Stimulated activated CD4-positive, alpha-beta T cell treated with anti-CD3 and anti-CD28 coated beads, Interleukin-4, amount 100 ng/mL, for 24 hours (primary cell): ENCODE results near the gene EMC10.
A peak's percentile ranks its signal among the peaks of the same experiment; 100 is the strongest.
"Not testable (repeated sequence)": the region's sequence is repeated elsewhere in the genome, so short reads cannot be mapped to it uniquely, and the experiment has no call there.

Experiments used
- DNase-seq: peaks from one replicate; pipeline ENCODE4 v3.0.0-alpha.2; 2020

EMC10 gene

DNA sequence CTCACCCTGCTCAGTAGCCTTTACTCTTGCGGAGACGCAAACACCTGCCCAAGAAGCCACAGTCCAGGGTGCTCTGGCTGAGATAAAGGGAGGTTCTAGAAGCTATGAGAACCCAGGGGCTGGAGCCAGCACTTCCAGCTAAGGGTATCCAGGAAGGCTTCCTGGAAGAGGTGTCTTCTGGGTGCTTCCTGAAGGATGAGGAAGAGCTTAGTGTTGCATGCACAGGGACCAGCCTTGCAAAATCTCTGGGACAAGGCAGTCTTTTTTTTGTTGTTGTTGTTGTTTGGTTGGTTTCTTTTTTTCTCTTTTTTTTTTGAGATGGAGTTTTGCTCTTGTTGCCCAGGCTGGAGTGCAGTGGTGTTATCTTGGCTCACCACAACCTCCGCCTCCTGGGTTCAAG is 23.1 kb upstream of the EMC10 start:
- no peak for DNase-seq

DNA sequence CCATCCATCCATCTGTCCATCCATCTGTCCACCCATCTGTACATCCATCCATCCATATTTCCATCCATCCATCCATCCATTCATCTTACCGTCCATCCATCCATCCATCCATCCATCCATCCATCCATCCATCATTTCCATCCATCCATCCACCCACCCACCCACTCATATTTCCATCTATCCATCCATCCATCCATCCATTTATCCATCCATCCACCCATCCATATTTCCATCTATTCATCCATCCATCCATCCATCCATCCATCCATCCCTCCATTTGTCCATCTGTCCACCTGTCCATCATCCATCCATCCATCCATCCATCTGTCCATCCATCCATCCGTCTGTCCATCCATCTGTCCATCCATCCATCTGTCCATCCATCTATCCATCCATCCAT is 20.3 kb upstream of the EMC10 start:
- DNase-seq = no peak

DNA sequence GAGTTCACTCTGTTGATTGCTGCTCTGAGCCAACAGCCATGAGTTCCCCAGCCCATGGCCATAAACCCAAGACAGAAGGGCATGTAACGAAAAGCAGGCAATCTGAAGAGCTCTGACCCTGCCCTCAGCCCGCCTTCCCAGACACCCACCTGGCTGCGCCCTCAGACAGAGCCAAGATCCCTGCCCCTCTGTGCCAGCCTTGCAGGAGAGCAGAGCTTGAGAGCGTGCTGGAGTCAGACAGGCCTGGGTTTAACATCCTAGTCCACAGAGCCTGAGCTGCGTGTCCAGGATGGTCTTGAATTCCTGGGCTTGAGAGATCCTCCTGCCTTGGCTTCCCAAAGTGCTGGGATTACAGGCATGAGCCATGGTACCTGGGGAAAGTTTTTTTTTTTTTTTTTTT is 19.0 kb upstream of the EMC10 start:
- no peak for DNase-seq

DNA sequence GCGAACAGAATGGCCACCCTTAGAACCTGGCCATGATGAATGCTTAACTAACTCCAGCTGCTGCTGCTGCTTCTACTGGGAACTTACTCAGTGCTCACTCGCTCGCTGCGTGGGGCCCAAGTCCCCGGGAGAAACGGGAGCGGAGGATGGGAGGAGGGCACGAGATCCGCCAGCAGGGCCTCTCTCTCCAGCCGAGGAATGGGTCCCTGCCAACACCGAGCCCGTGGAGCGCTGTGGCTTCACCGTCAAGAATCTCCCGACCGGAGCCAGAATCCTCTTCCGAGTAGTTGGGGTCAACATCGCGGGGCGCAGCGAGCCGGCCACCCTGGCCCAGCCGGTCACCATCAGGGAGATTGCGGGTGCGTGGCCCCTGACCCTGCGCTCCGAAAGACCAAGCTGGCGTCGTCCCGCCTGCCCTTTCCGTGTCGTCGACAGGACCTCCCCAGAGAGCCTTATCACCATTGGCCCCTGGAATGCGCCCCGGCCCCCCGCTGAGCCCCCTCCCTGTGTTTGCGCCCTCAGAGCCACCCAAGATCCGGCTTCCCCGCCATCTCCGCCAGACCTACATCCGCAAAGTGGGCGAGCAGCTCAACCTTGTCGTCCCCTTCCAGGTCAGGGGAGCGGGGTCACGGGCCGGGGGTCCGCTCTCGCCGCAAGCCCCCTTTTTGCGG is 17.8 kb upstream of the EMC10 start:
- no peak for DNase-seq

DNA sequence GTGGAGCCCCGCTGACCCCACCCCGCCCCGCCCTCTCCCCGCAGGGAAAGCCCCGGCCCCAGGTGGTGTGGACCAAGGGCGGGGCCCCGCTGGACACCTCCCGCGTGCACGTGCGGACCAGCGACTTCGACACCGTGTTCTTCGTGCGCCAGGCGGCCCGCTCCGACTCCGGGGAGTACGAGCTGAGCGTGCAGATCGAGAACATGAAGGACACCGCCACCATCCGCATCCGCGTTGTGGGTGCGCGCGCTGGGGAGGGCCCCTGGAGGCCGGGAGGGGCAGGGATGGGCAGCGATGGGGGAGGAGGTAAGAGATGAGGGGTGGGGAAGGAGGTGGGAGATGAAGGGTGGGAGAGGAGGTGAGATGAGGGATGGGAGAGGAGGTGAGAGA is 17.2 kb upstream of the EMC10 start:
- DNase-seq = no peak

DNA sequence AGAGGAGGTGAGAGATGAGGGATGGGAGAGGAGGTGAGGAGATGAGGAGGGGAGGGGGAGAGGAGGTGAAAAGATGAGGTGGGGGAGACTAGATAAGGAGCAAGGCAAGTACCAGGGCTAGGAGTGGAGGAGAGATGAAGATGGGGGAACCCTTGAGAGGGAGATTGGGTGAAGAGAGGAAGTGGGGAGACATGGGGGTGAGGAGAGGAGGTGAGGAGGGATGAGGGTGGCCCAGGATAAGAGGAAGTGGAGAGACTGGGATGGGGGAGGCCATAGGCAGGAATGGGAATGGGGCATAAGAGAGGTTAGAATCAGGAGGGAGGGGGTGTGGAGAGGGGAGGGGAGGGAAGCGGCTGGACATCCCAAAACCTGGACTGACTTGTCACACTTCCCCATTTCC is 16.7 kb upstream of the EMC10 start:
- no peak for DNase-seq

DNA sequence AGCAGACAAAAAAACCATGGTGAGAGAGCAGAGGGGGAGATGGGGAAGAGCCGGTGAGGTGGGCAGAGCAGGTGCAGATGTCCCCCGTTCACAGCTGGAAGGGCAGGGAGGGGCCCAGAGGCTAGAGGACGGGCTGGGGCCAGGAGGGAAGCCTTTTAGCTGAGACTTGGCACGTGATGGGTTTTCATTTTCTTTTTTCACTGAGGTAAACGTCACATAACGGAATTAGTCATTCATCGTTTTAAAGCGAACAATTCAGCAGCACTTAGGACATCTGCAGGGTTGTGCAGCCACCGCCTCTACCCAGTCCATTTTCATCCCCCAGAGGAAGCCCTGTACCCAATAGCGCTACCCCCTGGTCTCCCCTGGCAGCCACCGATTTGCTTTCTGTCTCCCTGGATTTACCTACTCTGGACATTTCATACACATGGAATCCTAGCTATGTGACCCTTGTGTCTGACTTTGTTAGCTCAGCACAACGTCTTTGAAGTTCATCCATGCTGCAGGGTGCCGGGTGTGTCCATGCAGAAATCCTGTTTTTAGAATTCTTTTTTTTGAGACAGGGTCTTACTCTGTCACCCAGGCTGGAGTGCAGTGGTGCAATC is 16.0 kb upstream of the EMC10 start:
- DNase-seq = no peak

DNA sequence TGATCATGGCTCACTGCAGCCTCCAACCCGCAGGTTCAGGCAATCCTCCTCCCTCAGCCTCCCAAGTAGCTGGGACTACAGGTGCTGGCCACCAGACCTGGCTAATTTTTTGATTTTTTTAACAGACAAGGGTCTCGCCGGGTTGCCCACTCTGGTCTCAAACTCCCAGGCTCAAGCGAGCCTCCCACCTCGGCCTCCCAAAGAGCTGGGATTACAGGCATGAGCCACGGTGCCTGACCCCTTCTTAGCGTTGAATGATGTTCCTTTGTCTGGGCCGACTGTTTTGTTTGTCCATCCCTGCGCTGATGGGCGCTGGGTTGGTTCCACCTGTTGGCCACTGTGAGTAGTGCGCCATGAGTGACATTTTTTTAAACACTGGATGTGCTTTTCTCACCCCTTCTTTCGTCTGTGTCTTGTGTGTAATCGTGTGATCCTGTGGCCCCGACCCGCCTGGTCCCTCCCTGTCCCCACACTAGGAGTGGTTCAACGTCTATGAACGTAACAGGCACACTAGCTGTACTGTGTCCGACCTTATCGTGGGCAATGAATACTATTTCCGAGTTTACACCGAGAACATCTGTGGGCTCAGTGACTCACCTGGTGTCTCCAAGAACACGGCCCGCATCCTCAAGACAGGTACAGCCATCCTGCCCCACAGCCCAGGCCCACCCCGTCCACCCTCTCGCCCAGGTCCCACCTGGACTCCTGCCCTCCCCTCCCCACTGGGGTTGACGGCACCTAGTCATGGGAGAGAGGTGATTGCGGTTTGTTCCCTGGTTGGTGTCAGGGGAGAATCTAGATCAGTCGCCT is 15.0 kb upstream of the EMC10 start:
- DNase-seq = peak; percentile 62

DNA sequence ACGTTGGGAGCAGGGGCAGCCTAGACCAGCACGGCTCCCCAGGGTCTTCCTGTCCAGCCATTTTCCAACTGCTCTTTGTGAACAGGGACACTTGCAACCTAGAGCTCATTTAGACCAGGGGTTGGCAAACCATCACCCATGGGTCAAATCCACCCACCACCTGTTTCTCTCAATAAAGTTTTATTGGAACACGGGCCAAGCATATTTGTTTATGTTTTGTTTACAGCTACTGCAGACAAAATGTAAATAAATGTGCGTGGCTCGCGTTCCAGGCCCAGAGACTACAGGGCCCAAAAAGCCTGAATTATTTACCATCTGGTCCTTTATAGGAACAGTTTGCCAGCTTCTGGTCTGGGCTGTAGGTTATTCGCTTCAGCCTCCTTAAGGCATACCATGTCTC is 13.3 kb upstream of the EMC10 start:
- DNase-seq = no peak

DNA sequence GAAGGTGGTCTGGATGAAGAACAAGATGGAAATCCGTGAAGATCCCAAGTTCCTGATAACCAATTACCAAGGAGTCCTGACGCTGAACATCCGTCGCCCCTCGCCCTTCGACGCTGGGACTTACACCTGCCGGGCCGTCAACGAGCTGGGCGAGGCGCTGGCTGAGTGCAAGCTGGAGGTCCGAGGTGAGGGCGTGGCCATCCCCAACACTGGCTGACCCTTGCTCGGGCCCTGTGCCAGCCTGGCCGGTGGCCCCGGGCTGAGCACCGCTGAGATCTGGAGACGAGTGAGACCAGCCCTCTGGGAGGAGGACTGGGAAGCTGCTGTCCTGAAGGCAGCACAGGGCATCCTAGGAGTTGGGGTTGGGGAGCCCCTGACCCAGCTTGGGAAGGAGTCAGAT is 12.0 kb upstream of the EMC10 start:
- no peak for DNase-seq

DNA sequence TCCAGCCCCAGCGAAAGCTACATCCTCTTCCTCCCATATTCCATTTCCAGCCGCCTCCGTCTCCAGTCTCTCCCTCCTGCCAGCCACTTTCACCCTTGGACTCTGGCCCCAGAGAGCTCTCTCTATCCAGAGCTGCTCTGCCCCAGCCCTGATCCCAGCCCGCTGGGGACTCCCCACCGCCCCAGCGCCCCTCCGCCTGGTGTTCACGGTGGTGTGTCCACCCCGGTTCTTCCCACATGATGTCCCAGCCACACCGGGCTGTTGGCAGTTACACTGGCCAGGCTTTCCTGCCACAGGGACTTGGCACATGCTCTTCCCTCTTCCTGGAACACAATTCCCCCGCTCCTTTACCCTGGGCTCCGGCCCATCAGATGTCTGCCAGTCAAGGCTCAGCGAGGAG is 11.3 kb upstream of the EMC10 start:
- DNase-seq = no peak

DNA sequence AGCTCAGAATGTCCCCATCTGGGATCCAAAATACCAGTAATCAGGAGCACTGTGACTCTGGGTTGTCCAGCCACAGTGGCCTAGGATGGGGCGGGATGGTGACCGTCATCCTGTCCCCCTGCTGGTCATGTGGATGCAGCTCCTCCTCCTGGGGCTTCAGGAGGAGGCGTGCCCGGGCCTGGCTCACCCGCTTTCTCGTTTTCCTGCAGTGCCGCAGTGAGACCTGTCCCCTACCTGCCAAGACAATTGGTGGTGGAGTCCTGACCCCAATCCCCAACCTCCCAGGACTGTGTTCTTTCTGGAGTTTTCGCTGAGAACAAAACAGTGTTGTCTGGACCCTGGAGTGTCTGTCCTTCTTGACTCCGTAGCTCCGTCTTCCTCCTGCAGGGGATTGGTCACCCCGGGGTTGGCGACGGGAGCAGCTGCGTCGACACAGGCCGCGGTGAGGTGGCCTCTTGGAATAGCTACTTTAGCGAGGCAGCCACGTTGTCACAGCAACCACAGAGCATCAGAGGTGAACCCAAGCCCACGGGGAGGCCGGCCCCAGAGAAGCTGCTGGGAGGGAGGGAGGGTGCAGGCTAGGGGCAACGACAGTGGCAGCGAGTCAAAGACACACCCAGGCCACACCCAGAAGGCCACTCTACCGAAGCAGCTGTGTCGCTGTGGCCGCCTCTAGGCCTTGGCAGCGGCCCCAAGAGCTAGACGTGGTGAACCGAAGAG is 10.2 kb upstream of the EMC10 start:
- DNase-seq = no peak

DNA sequence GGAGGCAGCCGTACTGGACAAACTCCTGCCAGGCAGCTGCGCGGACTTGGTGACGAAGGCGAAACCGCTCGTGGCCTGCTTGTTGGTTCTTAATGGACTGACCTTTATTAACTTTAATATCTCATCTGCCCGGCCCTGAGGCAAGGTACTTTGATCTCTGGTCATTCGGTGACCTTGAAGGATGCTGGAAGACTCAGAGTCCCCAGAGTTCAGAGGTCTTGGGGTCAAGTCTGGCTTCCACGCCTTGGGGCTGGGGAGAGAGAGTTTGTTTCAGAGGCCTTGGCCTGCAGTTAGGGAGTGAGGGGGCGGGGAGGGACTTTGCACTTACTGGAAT is 9.6 kb upstream of the EMC10 start:
- no peak for DNase-seq

DNA sequence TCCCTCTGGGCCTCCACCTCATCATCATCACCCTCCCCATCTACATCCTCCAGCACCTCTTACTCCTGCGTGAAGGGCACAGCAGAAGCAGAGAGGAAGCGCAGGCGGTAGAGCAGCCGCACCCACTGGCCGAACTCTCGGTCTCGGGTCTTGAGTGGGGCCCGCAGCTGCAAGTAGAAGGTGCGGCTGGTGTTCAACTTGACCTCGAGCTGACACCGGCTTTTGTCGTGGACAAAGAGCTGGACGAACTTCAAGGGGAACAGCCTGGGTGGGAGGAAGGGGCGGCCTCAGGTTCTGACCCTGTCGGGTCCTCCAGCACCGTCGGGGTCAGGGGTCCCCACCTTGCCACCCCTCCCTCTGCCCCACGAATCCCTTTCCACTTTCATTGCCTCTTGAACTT is 8.7 kb upstream of the EMC10 start:
- DNase-seq = no peak

DNA sequence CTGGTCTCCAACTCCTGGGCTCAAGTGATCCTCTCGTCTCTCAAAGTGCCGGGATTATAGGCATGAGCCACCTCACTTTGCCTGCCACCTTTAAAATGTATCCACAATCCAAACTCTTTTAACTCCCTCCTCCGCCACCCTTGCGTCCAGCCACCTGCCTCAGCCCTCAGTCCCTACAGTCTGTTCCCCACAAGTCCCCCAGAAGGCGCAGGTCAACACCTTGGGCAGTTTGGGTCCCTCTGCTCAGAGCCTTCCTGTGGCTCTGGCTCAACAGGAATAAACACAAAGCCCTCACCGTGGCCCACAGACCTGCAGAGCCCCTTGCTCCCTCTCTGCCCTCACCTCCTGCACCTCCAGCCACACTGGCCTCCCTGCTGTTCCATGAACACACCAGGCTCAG is 7.5 kb upstream of the EMC10 start:
- DNase-seq = no peak

DNA sequence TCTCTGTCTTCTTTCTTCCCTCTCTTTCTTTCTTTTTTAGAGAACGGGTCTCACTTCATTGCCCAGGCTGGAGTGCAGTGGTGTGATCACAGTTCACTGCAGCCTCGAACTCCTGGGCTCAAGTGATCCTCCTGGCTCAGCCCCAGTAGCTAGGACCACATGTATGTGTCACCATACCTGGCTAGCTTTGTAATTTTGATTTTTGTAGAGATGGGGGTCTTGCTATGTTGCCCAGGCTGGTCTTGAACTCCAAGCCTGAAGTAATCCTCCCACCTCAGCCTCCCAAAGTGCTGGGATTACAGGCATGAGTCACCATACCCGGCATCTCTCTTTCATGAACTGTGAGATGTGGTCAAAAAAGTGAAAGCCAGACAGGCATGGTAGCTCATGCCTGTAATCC is 3.0 kb upstream of the EMC10 start:
- DNase-seq = not testable (repeated sequence)

DNA sequence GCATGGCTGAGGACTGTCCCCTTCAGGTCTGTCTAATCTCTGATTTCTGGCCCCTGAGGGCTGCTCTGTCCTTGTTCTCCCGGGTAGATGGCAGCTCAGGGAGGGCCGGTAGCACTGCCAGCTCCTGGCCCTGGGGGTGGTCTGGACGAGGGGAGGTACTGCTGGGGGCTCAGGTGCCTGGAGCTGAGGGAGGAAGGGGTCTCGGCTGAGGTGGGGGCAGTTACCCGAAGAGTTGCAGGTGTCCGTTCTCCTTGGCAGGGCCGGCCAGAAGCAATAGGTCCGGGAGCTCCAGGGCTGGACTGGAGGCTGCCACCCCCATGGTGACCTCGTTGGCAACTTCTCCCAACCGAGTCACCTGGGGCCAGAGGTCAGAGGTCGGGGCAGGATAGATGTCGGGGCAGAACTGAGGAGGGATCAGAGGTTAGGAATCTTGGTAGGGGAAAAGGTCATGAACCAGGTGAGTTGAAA is 1.2 kb upstream of the EMC10 start:
- DNase-seq = no peak

DNA sequence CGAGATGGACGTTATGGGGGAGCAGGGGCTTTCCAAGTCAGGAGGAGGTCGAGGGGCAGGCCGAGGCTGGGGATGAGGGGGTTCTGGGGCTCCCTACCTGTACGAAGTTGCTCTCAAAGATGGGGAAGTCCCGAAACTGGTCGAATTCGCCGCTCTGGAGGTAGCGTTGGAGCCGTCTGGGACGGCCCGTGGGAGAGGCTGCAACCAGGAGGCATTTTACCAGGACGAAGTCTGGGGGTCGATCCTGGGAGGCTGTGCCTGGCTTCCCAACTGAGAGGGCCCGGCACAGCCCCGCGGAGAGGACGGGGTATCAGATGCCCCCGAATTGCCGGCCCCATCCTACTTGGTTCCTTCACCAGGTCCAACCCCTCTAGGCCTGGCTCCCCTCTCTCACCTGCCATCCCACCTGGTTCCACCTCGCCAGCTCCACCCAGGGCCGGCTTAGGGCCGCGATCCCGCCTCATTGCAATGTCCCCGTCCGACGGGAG is 527 bp upstream of the EMC10 start:
- DNase-seq = no peak

DNA sequence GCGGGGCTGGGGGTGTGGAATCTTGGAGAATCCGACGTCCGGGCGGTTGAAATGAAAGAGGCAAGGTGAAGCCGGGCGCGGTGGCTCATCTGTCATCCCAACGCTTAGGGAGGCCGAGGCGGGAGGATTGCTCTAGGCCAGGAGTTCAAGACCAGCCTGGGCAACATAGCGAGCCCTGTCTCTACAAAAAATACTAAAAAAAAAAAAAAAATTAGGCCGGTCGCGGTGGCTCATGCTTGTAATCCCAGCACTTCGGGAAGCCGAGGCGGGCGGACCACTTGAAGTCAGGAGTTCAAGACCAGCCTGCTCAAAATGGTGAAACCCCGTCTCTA is 566 bp downstream of the EMC10 start:
- DNase-seq = no peak

DNA sequence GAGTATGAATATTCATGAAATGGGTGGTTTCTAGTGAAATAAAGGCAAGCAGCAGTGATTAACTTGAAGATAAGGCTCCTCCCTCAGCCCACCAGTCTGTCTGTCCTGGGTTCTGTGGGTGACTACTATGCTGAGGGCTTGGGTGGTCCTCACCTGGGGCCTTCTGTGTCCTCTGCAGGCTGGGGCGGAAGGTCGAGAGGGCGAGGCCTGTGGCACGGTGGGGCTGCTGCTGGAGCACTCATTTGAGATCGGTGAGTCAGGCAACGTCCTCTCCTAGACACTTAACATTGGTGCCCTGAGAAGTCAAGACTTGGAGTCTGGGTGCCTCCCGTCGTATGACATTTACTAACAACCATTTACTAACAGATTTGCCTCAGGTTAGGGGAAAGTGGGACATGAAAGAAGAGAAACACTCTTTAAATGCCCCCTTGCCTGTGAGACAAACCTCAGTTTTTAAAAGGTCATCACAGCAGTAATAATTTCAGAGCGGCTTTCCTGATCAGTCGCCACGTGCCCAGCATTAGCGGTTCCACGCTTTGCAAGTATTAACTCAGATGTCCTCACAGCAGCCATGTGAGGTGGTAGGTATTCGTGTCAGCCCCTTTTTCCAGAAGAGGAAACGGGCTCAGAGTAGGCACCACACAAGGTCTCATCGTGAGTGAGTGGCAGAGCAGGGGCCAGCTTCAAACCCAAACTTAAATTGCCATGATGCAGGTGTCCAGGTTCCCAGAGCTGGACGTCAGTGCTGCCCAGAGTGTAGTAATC is 1.6 kb downstream of the EMC10 start:
- DNase-seq = no peak

DNA sequence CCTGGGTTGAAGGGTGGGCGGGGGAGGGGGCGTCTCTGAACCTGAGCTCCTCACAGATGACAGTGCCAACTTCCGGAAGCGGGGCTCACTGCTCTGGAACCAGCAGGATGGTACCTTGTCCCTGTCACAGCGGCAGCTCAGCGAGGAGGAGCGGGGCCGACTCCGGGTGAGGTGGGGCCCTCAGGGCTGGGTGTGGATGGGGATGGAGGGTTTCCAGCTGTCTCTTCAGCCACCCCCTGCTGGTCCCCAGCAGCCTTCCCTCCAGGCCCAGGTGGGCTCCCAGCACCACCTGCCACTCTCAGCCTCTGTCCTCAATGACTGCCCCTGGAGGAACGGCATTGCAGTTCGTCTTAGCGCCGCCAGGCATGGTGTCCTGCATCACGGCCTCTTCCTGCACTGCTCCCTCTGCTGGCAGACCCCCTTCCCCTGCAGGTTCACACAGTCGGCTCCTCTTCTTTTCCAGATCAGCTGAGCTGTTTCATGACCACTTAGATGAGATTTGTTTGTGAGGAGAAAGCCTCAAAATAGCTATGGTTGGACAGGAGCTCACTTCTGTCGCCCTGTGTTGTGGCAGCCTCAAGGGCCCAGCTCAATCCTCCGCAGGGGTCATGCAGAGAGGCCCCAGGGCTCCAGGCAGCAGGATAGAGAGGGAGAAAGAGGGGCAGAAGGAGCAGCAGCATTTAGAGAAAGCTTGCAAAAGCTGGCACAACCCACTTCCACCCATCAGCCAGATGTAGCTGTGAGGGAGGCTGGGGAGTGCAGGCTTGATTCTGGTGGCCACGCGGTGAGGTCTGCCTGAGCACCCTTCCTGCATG is 2.8 kb downstream of the EMC10 start:
- no peak for DNase-seq

DNA sequence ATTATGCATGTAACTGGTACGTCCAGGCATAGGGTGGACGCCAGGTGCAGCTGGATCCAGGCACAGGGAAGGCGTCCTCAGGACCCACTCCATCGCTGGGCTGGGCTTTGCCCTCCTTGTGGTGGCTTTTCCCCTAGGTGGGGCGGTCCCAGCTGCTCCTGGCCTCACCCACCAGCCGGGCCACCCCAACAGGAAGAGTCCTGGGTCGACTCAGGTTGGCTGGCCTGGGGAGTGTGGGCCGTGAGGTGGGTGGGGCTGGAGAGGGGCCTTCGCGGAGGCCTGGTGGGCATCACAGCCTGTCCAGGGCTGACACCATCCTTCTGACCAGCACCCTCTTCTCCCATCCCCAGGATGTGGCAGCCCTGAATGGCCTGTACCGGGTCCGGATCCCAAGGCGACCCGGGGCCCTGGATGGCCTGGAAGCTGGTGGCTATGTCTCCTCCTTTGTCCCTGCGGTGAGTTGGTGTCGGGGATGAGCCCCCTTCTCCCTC is 3.5 kb downstream of the EMC10 start:
- DNase-seq = no peak
